ENCODE results near the gene ZBTB20.

Gene ZBTB20

DNA sequence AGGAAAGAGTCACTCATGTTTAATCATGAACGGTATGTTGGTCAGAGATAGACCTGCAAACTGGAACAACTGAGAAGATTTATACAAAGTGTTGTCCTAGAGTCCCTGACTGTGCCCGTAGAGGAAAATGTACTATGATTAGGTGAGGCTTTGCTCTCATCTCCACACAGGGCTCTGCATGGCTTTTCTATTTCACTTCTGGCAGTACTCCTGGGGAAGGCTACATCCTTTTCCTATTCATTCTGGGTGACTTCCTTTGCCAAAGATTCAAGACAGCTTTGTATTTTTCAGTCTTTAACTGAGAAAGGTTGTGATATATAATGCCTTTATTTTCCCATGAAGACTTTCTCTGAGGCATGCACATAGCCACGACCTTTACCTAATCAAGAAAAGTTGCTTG is 414.7 kb downstream of the ZBTB20 start:
- Histone ChIP-seq H3K79me2 (ENCODE audit: low read length) (no peaks in the 10 kb centered on the region), H3K36me3 (replicated peaks; ENCODE audit: insufficient read depth, low read length) (no peaks in the 10 kb centered on the region), H3K4me2 (ENCODE audit: low read depth, low read length) (no peak overlapping the region), H4K20me1 (ENCODE audit: insufficient read depth, low read length) (no peaks in the 10 kb centered on the region), H3K27ac (ENCODE audit: low read length) (no peak overlapping the region), H3K9me2 (replicated peaks; ENCODE audit: insufficient read depth, low read length) (no peaks in the 10 kb centered on the region), H3F3A (ENCODE audit: insufficient read depth, low read length) (no peaks in the 10 kb centered on the region), H2AFZ (ENCODE audit: low read length) (no peak overlapping the region), H3K9ac (ENCODE audit: low read length) (no peak overlapping the region), H3K4me1 (ENCODE audit: low read length) (no peaks in the 10 kb centered on the region), H3K27me3 (replicated peaks; ENCODE audit: insufficient read depth, low read length) (no peaks in the 10 kb centered on the region), H3K4me3 (ENCODE audit: low read length) (no peak overlapping the region), H3K9me3 (replicated peaks; ENCODE audit: insufficient read depth, low read length) (no peaks in the 10 kb centered on the region)
- TF ChIP-seq EZH2 (optimal IDR thresholded peaks at IDR 0.05; ENCODE audit: low read depth, low read length) (no peak), EZH2phosphoT487 (IDR thresholded peaks at IDR 0.05; ENCODE audit: low read length) (no peak)
- TF ChIP-seq, protein P1, sequence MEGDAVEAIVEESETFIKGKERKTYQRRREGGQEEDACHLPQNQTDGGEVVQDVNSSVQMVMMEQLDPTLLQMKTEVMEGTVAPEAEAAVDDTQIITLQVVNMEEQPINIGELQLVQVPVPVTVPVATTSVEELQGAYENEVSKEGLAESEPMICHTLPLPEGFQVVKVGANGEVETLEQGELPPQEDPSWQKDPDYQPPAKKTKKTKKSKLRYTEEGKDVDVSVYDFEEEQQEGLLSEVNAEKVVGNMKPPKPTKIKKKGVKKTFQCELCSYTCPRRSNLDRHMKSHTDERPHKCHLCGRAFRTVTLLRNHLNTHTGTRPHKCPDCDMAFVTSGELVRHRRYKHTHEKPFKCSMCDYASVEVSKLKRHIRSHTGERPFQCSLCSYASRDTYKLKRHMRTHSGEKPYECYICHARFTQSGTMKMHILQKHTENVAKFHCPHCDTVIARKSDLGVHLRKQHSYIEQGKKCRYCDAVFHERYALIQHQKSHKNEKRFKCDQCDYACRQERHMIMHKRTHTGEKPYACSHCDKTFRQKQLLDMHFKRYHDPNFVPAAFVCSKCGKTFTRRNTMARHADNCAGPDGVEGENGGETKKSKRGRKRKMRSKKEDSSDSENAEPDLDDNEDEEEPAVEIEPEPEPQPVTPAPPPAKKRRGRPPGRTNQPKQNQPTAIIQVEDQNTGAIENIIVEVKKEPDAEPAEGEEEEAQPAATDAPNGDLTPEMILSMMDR (IDR thresholded peaks at IDR 0.05; ENCODE audit: low read length) = no peak
- no peak for DNase-seq

DNA sequence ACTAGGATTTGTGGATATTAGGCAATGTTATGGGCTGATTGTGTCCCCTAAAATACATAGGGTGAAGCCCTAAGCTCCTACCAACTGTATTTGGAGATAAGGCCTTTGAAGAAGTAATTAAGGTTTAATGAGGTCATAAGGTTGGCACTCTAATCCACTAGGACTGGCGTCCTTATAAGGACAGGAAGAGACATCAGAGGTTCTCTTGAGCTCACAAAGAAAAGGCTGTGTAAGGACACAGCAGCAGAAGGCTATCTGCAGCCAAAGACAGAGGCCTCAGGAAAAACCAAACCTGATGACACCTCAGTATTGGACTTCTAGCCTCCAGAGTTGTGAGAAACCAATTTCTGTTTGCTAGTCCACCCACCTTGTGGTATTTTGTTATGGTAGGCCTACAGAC is 416.7 kb downstream of the ZBTB20 start:
- Histone ChIP-seq H3K9me2 (replicated peaks; ENCODE audit: insufficient read depth, low read length) (no peaks in the 10 kb centered on the region), H3K27me3 (replicated peaks; ENCODE audit: insufficient read depth, low read length) (no peaks in the 10 kb centered on the region), H3K4me1 (ENCODE audit: low read length) (no peaks in the 10 kb centered on the region), H3K36me3 (replicated peaks; ENCODE audit: insufficient read depth, low read length) (no peaks in the 10 kb centered on the region), H3K9me3 (replicated peaks; ENCODE audit: insufficient read depth, low read length) (no peaks in the 10 kb centered on the region), H3K79me2 (ENCODE audit: low read length) (no peaks in the 10 kb centered on the region), H4K20me1 (ENCODE audit: insufficient read depth, low read length) (no peaks in the 10 kb centered on the region), H3K4me3 (ENCODE audit: low read length) (no peak overlapping the region), H3F3A (ENCODE audit: insufficient read depth, low read length) (no peaks in the 10 kb centered on the region), H2AFZ (ENCODE audit: low read length) (no peak overlapping the region), H3K4me2 (ENCODE audit: low read depth, low read length) (no peak overlapping the region), H3K9ac (ENCODE audit: low read length) (no peak overlapping the region), H3K27ac (ENCODE audit: low read length) (no peak overlapping the region)
- TF ChIP-seq, protein P1 (IDR thresholded peaks at IDR 0.05; ENCODE audit: low read length) = no peak
- TF ChIP-seq EZH2phosphoT487 (IDR thresholded peaks at IDR 0.05; ENCODE audit: low read length) = no peak
- TF ChIP-seq EZH2 (optimal IDR thresholded peaks at IDR 0.05; ENCODE audit: low read depth, low read length) = no peak
- DNase-seq = no peak

DNA sequence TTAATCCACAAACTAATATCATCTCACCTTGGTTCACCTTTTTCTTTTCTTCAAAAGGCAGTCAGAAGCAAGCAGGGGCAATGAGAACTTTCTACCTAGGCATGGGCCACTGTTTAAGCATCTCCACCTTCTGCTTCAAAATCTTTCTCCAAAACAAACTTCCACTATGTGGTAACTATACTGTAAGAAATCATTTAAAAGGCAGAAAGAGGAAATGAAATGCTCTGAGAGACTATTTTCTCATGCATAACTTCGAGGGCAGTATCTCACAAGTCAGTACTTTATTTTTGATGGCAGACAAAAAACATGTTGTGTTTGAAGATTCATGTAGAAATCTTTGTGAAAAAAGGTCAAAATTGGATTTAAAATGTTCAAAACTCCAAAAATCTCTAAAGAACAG is 419.7 kb downstream of the ZBTB20 start:
- H3K27me3 ChIP-seq (replicated peaks; ENCODE audit: insufficient read depth, low read length) = no peaks in the 10 kb centered on the region
- no peak for TF ChIP-seq EZH2phosphoT487 (IDR thresholded peaks at IDR 0.05; ENCODE audit: low read length)
- TF ChIP-seq EZH2 (optimal IDR thresholded peaks at IDR 0.05; ENCODE audit: low read depth, low read length) = no peak
- TF ChIP-seq, protein P1 (IDR thresholded peaks at IDR 0.05; ENCODE audit: low read length) = no peak
- no peaks in the 10 kb centered on the region for H3K79me2 ChIP-seq (ENCODE audit: low read length)
- H3K9me3 ChIP-seq (replicated peaks; ENCODE audit: insufficient read depth, low read length) = no peaks in the 10 kb centered on the region
- H2AFZ ChIP-seq (ENCODE audit: low read length) = no peak overlapping the region
- no peak overlapping the region for H3K9ac ChIP-seq (ENCODE audit: low read length)
- H3K27ac ChIP-seq (ENCODE audit: low read length) = no peak overlapping the region
- no peak overlapping the region for H3K4me3 ChIP-seq (ENCODE audit: low read length)
- DNase-seq = no peak
- no peaks in the 10 kb centered on the region for H3K9me2 ChIP-seq (replicated peaks; ENCODE audit: insufficient read depth, low read length)
- H3K4me2 ChIP-seq (ENCODE audit: low read depth, low read length) = no peak overlapping the region
- H3K4me1 ChIP-seq (ENCODE audit: low read length) = no peaks in the 10 kb centered on the region
- no peaks in the 10 kb centered on the region for H3K36me3 ChIP-seq (replicated peaks; ENCODE audit: insufficient read depth, low read length)
- H3F3A ChIP-seq (ENCODE audit: insufficient read depth, low read length) = no peaks in the 10 kb centered on the region
- no peaks in the 10 kb centered on the region for H4K20me1 ChIP-seq (ENCODE audit: insufficient read depth, low read length)

Measured in MM.1S (cell line).